C1 segment of cervical spinal cord (tissue), 14 donors: Measurements from ENCODE around the gene ATG9A.

Experiments used
- DNase-seq, 14 donors: peaks; one replicate each; lab custom pipeline; 2025; lab: John Stamatoyannopoulos, UW

Gene ATG9A

GRCh38 chr2:219176818-219177551 is 52.5 kb downstream of the ATG9A start, which contains the start of gene CNPPD1:
Gene CNPPD1, minus strand, starts transcription at chr2:219176925. Its CDS starts 97 bp downstream, at chr2:219176828.
- DNase-seq = peak; percentile 27 to 91 (median 82)

GRCh38 chr2:219175928-219176817 is 53.3 kb downstream of the ATG9A start:
- peak in 10 of 14 donors; percentile 54 to 80 (median 72) for DNase-seq

GRCh38 chr2:219175486-219175885 is 54.0 kb downstream of the ATG9A start:
- DNase-seq = no peak

- DNase-seq = no peak
These were observed 54.6 kb downstream of the ATG9A start for GRCh38 chr2:219174801-219175200.

DNA sequence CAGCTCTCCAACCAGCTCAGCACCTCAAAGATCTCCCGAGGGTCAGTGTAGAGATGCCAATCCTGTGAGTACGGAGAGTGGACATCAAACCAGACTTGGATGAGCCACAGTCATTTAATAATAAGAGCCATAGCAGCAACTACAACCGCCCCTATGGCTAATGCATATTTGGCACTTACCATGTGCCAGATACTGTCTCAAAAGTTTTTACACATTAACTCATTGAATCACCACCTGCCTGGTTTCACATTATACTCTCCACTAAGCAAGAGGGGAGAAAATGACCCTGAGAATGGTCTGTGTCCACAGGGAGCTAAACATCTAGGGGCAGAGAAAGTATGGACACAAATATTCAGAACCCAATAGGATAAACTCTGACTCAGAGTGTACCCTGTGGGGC is 55.3 kb downstream of the ATG9A start:
- DNase-seq = no peak

DNA sequence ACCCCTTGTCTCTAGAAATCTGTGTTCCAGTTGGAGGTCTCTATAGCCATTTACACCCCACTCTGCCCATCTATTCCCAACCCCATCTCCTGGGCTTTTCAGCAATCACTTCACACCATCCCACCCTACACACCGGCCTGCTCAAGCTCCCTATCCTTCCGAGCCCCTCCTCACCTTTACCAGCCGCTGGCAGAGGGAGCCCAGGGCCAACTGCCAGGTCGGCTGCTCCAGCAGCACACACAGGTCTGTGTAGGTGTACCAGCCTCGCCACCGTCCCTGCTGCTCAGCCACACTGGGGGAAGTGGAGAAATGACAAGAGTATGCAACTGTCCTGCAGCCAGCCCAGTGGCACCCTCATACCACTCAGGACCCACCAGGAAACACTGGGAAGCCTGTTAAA is 56.3 kb downstream of the ATG9A start:
- no peak for DNase-seq

- DNase-seq = no peak
These were observed 56.9 kb downstream of the ATG9A start for GRCh38 chr2:219172231-219173154.

DNA sequence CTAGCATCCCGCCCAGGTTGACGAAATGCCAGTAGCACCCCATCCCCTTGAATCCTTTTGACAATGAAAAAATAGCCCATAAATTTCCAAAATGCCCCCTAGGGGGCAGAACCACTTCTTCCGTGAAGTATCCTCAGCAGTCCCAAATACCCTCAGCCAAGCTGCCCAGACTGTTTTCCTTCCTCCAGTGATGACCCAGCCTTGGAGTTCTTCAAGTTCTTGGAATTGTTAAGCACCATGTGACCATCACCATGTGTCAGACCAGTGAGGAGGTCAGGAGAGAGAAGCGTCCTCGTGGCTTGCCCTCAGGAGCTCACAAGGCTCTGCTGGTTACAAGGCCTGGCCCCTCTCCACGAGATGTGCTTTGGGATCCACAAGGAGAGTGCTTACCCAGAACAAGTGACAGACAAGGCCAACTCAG is 58.2 kb downstream of the ATG9A start:
- DNase-seq = peak in 9 of 14 donors; percentile 17 to 36 (median 23)

GRCh38 chr2:219169930-219170654 is 59.3 kb downstream of the ATG9A start, which contains the start of gene SLC23A3:
Gene SLC23A3, minus strand, starts transcription at chr2:219170029. Its CDS starts 45 bp downstream, at chr2:219169984.
- DNase-seq = no peak
